ENCODE measurements around the gene ILF3. TPM values are rescaled to one million over a fixed set of nuclear protein-coding genes. Genes with fewer than 3 reads are reported as not detected.

Gene ILF3
- total and polyA plus RNA-seq, 10 of the 15 experiments (the other 5 are each of a cell fraction or from before 2014, with no cell fraction given): 28.1 to 383 (median 176) TPM

DNA sequence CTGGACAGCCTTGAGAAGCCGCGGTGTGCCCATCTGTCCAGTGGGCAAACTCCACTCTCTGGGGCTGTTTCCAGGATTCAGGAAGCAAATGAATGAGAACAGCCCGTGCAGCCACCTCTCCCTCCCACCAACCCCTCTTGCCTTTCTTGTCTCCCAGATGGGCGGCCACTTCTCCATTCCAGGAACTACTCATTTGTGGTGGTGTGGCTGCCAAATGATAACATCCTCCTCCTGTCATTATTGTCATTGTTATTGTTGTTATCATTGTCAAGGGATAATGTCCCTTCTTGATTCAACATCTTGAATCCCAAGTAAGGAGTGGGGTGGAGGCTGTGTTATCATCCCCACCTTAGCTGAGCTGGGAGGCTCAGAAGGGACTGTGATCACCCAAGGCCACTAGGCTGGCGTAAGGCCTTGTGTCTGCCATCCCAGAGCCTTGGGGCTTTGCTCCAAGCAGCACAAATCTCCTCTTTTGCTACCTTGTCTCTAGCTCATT lies 65.4 kb downstream of the ILF3 start:
- Histone ChIP-seq H2AFZ (ENCODE audit: control insufficient read depth, low read depth, low read length) (no peak overlapping the region), H3K4me1 (ENCODE audit: control insufficient read depth, insufficient read depth, low read length) (peaks cover 11% of the 10 kb centered on the region), H3K79me2 (ENCODE audit: control insufficient read depth, insufficient read depth, low read length) (peaks cover 58% of the 10 kb centered on the region), H3K4me3 (peak overlapping the region; percentile 81), H3K27ac (ENCODE audit: control insufficient read depth, insufficient read depth) (peak overlapping the region; percentile 92; the same call in 1 of the 2 replicates), H3K9ac (ENCODE audit: control insufficient read depth, insufficient read depth, low read length) (peak overlapping the region; percentile 96), H3K9me3 (replicated peaks; ENCODE audit: control insufficient read depth, insufficient read depth, low read length) (no peaks in the 10 kb centered on the region), H3K27me3 (replicated peaks in 1 of 2; ENCODE audit: control insufficient read depth in 2 of 2, insufficient read depth in 2 of 2, low read length in 1 of 2) (no peaks in the 10 kb centered on the region), H3K36me3 (ENCODE audit: control insufficient read depth in 2 of 2, insufficient read depth in 2 of 2, low read length in 1 of 2) (peaks cover 0 to 4% of the 10 kb centered on the region in 2 experiments; a peak in 1 of 4 replicates), H3K4me2 (ENCODE audit: control insufficient read depth, insufficient read depth) (peak overlapping the region; percentile 99), H4K20me1 (ENCODE audit: control insufficient read depth, insufficient read depth) (peaks cover 20% of the 10 kb centered on the region)
- intact Hi-C loops (cut with micrococcal nuclease; ENCODE audit: unreplicated experiment): loop anchor here (5.0 to 10.0 kb wide), 3 partner anchors 58 to 375 kb away; partner anchors contain the start of gene SMARCA4
- SMC1A ChIA-PET (ENCODE audit: uncharacterized antibody, unreplicated experiment): interaction anchor here (0.5 to 6.6 kb wide), 12 partner anchors 9 to 219 kb away, joined by 3 to 102 read pairs (median 4); partner anchors contain the start of genes QTRT1 and TMED1
- in situ Hi-C loops (cut with MboI): loop anchor here (5.0 kb wide), 1 partner anchor 143 kb away; no protein-coding TSS in a partner anchor
- 60% methylated on average over 5 of the region's 5 CpGs for WGBS (ENCODE audit: insufficient coverage, insufficient replicate concordance, low lambda C conversion rate, missing lambda C conversion rate)
- FAIRE-seq (no peak), DNase-seq (ENCODE audit: low read depth, low spot score) (no peak), ATAC-seq (no peak)
- CTCF ChIA-PET: interaction anchor here (0.6 to 7.9 kb wide), 6 partner anchors 18 to 146 kb away, joined by 3 to 211 read pairs (median 6); partner anchors contain the start of gene TMED1
- RAD21 ChIA-PET (ENCODE audit: unreplicated experiment): interaction anchor here (0.8 to 5.4 kb wide), 7 partner anchors 12 to 146 kb away, joined by 3 to 102 read pairs (median 6); partner anchors contain the start of gene TMED1
- BruUV-seq (replicated peaks): TSS peak; percentile 51
- POLR2A ChIA-PET: interaction anchor here (0.9 to 5.5 kb wide), 3 partner anchors 22 to 145 kb away, joined by 4 to 34 read pairs (median 4); no protein-coding TSS in a partner anchor
- TF ChIP-seq RB1 (IDR thresholded peaks at IDR 0.05; ENCODE audit: borderline replicate concordance) (no peak), HDAC6 (IDR thresholded peaks at IDR 0.05; ENCODE audit: unreplicated experiment) (no peak), CHD4 (IDR thresholded peaks at IDR 0.05) (no peak), GATAD2B (conservative IDR thresholded peaks at IDR 0.05; ENCODE audit: low read depth) (no peak), MYC (IDR thresholded peaks at IDR 0.05; ENCODE audit: insufficient read depth, insufficient read length, insufficient replicate concordance, low read length, severe bottlenecking) (no peak), TCF12 (IDR thresholded peaks at IDR 0.05; ENCODE audit: low read depth, low read length) (no peak), EGR1 (IDR thresholded peaks at IDR 0.05; ENCODE audit: borderline replicate concordance in 1 of 2, low read depth in 2 of 2, low read length in 2 of 2) (no peak), RELA (IDR thresholded peaks at IDR 0.05; ENCODE audit: borderline replicate concordance, partially characterized antibody) (no peak), ZZZ3 (IDR thresholded peaks at IDR 0.05; ENCODE audit: control insufficient read depth, insufficient read length, low read depth) (no peak), PAX5 (IDR thresholded peaks at IDR 0.05; ENCODE audit: borderline replicate concordance, low read depth, low read length) (no peak), MTA3 (IDR thresholded peaks at IDR 0.05; ENCODE audit: borderline replicate concordance, low read length) (no peak), TAF1 (IDR thresholded peaks at IDR 0.05; ENCODE audit: borderline replicate concordance, low read depth, low read length) (no peak), NR2C1 (IDR thresholded peaks at IDR 0.05) (no peak)
- TF ChIP-seq, protein P1, sequence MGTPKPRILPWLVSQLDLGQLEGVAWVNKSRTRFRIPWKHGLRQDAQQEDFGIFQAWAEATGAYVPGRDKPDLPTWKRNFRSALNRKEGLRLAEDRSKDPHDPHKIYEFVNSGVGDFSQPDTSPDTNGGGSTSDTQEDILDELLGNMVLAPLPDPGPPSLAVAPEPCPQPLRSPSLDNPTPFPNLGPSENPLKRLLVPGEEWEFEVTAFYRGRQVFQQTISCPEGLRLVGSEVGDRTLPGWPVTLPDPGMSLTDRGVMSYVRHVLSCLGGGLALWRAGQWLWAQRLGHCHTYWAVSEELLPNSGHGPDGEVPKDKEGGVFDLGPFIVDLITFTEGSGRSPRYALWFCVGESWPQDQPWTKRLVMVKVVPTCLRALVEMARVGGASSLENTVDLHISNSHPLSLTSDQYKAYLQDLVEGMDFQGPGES (IDR thresholded peaks at IDR 0.05): no peak
- TF ChIP-seq, protein P2, sequence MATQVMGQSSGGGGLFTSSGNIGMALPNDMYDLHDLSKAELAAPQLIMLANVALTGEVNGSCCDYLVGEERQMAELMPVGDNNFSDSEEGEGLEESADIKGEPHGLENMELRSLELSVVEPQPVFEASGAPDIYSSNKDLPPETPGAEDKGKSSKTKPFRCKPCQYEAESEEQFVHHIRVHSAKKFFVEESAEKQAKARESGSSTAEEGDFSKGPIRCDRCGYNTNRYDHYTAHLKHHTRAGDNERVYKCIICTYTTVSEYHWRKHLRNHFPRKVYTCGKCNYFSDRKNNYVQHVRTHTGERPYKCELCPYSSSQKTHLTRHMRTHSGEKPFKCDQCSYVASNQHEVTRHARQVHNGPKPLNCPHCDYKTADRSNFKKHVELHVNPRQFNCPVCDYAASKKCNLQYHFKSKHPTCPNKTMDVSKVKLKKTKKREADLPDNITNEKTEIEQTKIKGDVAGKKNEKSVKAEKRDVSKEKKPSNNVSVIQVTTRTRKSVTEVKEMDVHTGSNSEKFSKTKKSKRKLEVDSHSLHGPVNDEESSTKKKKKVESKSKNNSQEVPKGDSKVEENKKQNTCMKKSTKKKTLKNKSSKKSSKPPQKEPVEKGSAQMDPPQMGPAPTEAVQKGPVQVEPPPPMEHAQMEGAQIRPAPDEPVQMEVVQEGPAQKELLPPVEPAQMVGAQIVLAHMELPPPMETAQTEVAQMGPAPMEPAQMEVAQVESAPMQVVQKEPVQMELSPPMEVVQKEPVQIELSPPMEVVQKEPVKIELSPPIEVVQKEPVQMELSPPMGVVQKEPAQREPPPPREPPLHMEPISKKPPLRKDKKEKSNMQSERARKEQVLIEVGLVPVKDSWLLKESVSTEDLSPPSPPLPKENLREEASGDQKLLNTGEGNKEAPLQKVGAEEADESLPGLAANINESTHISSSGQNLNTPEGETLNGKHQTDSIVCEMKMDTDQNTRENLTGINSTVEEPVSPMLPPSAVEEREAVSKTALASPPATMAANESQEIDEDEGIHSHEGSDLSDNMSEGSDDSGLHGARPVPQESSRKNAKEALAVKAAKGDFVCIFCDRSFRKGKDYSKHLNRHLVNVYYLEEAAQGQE (IDR thresholded peaks at IDR 0.05; ENCODE audit: low read depth, low read length): no peak
